ENCODE measurements around the gene GATD1. TPM values are rescaled to one million over a fixed set of nuclear protein-coding genes. Genes with fewer than 3 reads are reported as not detected.

The GATD1 gene
- total RNA-seq, 1 experiment from 2014 or later, result 81.3 TPM

DNA sequence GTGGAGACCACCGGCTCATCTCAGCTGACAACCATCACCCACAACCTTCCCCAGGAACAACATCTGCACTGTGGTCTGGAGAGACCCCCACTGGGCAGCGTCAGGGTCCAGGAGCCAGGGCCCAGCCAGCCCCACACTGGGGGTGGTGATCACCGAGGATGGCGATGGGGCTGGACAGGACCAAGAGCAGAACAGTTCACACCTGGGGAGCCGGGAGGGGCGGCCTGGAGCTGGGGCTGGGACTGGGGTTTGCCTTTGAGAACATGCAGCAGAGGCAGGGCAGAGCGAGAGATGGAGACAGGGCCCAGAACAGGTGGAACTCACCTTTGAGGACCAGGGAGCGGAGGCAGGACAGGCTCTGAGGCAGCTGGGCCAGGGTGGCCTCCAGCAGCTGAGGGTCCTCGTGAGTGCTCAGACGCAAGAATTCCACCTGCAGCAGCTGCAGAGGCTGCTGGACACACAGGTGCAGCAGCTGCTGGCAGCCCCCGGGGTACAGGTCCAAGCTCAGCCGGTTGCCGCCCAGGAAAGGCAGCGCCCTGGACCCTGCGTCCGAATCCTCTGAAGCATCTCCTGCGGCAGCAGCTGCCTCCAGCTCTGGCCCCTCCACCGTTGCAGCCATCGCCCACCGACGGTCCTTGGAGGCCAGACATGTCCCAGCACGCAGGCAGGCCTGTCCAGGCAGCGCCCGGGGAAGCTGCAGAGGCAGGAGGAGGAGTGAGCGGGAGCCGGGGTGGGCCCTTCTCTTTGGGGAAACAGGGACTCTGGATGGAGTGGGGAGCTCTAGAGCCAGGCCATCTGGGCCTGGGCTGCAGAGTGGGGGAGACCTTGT, 26.7 kb upstream of the GATD1 start:
- Histone ChIP-seq H3K36me3 (ENCODE audit: insufficient read depth, low read length, poor library complexity, severe bottlenecking) (peaks cover 13% of the 10 kb centered on the region), H3K27me3 (replicated peaks; ENCODE audit: insufficient read depth, low read depth, low read length, poor library complexity) (no peaks in the 10 kb centered on the region), H3K4me1 (ENCODE audit: insufficient read depth, low read length, poor library complexity, severe bottlenecking) (no peaks in the 10 kb centered on the region), H3K9me3 (ENCODE audit: low read depth, low read length, poor library complexity, severe bottlenecking) (no peaks in the 10 kb centered on the region), H3K4me3 (ENCODE audit: low read depth, low read length, poor library complexity, severe bottlenecking) (peak overlapping the region; percentile 69), H3K27ac (ENCODE audit: low read depth, low read length, poor library complexity, severe bottlenecking) (peak overlapping the region; percentile 86)
- ChIA-PET CTCF (no interaction called here), POLR2A (ENCODE audit: low non-redundant PET) (no interaction called here)
- DNase-seq (ENCODE audit: low spot score), result no peak
- no peak for TF ChIP-seq EZH2 (IDR thresholded peaks at IDR 0.05; ENCODE audit: borderline replicate concordance, low read depth, low read length, poor library complexity, severe bottlenecking)
- TF ChIP-seq, protein P1, sequence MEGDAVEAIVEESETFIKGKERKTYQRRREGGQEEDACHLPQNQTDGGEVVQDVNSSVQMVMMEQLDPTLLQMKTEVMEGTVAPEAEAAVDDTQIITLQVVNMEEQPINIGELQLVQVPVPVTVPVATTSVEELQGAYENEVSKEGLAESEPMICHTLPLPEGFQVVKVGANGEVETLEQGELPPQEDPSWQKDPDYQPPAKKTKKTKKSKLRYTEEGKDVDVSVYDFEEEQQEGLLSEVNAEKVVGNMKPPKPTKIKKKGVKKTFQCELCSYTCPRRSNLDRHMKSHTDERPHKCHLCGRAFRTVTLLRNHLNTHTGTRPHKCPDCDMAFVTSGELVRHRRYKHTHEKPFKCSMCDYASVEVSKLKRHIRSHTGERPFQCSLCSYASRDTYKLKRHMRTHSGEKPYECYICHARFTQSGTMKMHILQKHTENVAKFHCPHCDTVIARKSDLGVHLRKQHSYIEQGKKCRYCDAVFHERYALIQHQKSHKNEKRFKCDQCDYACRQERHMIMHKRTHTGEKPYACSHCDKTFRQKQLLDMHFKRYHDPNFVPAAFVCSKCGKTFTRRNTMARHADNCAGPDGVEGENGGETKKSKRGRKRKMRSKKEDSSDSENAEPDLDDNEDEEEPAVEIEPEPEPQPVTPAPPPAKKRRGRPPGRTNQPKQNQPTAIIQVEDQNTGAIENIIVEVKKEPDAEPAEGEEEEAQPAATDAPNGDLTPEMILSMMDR (conservative IDR thresholded peaks at IDR 0.05; ENCODE audit: low read depth, low read length), result no peak
- no TSS peak for BruUV-seq (replicated peaks)
- intact Hi-C loops (cut with micrococcal nuclease; ENCODE audit: unreplicated experiment), result no loop called here

DNA sequence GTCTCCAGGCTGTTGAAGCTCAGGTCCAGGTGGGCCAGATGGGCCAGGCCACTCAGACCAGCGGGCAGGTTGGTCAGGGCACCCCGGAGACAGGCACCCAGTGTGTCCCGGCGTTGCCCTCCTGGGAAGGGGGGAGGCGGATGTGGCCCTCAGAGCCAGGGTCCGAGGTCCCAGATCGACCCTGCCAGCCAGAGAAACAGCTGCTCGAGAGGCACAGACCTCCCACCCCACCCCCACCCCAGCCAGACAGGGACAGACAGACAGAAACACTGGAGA, 26.1 kb upstream of the GATD1 start:
- H3K27me3 ChIP-seq (replicated peaks; ENCODE audit: insufficient read depth, low read depth, low read length, poor library complexity), result no peaks in the 10 kb centered on the region
- DNase-seq (ENCODE audit: low spot score), result no peak
- H3K4me1 ChIP-seq (ENCODE audit: insufficient read depth, low read length, poor library complexity, severe bottlenecking), result no peaks in the 10 kb centered on the region
- no TSS peak for BruUV-seq (replicated peaks)
- ChIA-PET CTCF (no interaction called here), POLR2A (ENCODE audit: low non-redundant PET) (no interaction called here)
- no peak overlapping the region for H3K27ac ChIP-seq (ENCODE audit: low read depth, low read length, poor library complexity, severe bottlenecking)
- H3K36me3 ChIP-seq (ENCODE audit: insufficient read depth, low read length, poor library complexity, severe bottlenecking), result peaks cover 13% of the 10 kb centered on the region
- H3K4me3 ChIP-seq (ENCODE audit: low read depth, low read length, poor library complexity, severe bottlenecking), result no peak overlapping the region
- intact Hi-C loops (cut with micrococcal nuclease; ENCODE audit: unreplicated experiment), result no loop called here
- TF ChIP-seq, protein P1 (conservative IDR thresholded peaks at IDR 0.05; ENCODE audit: low read depth, low read length), result no peak
- TF ChIP-seq EZH2 (IDR thresholded peaks at IDR 0.05; ENCODE audit: borderline replicate concordance, low read depth, low read length, poor library complexity, severe bottlenecking), result no peak
- no peaks in the 10 kb centered on the region for H3K9me3 ChIP-seq (ENCODE audit: low read depth, low read length, poor library complexity, severe bottlenecking)

DNA sequence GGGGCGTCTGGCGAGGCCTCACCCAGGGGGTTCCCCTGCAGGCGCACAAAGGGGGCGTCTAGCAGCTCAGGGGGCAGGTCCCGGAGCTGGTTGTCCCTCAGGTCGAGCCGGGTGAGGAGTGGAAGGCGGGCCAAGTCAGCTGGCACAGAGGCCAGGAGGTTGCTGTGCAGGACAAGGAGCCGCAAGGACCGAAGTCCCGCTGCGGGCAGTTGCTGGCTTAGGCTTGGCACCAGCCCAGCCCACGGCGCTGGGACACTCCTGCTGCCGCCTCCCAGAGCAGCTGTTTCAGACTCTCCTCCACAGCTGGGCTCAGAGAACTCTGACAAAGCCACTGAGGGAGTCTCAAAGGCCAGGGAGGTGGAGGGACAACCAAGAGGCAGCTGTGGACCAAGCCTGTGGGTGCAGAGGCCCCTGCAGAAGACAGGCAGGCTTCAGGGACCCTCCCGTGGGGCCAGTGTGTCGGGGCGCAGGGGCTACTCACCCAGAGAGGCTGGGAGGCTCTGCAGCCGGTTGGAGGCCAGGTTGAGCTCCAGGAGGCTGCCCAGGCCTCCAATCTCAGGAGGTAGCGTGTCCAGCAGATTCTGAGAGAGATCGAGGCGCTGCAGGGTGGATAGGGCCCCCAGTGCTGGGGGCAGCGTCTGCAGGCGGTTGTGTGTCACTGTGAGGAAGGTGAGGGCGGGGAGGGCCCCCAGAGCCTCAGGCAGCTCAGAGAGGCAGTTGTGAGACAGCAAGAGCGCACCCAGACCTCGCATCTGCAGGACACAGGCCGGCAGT, 25.6 kb upstream of the GATD1 start:
- Histone ChIP-seq H3K4me3 (ENCODE audit: low read depth, low read length, poor library complexity, severe bottlenecking) (no peak overlapping the region), H3K27ac (ENCODE audit: low read depth, low read length, poor library complexity, severe bottlenecking) (no peak overlapping the region), H3K27me3 (replicated peaks; ENCODE audit: insufficient read depth, low read depth, low read length, poor library complexity) (no peaks in the 10 kb centered on the region), H3K4me1 (ENCODE audit: insufficient read depth, low read length, poor library complexity, severe bottlenecking) (no peaks in the 10 kb centered on the region), H3K36me3 (ENCODE audit: insufficient read depth, low read length, poor library complexity, severe bottlenecking) (peaks cover 13% of the 10 kb centered on the region), H3K9me3 (ENCODE audit: low read depth, low read length, poor library complexity, severe bottlenecking) (no peaks in the 10 kb centered on the region)
- TF ChIP-seq, protein P1 (conservative IDR thresholded peaks at IDR 0.05; ENCODE audit: low read depth, low read length), result no peak
- TF ChIP-seq EZH2 (IDR thresholded peaks at IDR 0.05; ENCODE audit: borderline replicate concordance, low read depth, low read length, poor library complexity, severe bottlenecking), result no peak
- intact Hi-C loops (cut with micrococcal nuclease; ENCODE audit: unreplicated experiment), result no loop called here
- no TSS peak for BruUV-seq (replicated peaks)
- CTCF ChIA-PET, result no interaction called here
- no peak for DNase-seq (ENCODE audit: low spot score)
- POLR2A ChIA-PET (ENCODE audit: low non-redundant PET), result no interaction called here
